ENCODE measurements around the gene ZNF263.

DNA sequence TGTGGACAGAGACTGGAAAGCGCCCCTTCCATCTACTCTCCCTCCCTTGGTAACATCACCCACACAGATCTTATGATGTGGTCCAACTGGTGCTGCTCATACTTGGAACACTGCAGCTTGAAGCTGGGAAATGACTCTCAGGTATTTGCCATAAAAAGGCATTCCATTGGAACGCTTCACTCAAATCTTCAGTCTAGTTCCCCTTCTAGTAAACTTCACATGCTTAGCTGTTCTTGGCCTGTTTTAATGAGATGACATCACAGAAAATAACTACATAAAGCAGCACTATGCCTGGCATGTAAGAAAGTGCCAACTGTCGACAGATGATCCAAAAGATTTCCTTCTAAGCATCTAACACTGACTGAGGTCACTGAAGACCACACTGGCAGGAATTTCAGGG, 9.3 kb downstream of the ZNF263 start:
- TF ChIP-seq ZNF768 (CRISPR knock-in tag; IDR thresholded peaks at IDR 0.05) (no peak), ZNF12 (CRISPR knock-in tag; IDR thresholded peaks at IDR 0.05) (no peak), CEBPB (IDR thresholded peaks at IDR 0.05; ENCODE audit: borderline replicate concordance, low read depth, low read length) (no peak), NR3C1 (CRISPR knock-in tag; IDR thresholded peaks at IDR 0.05) (no peak), POLR2AphosphoS5 (IDR thresholded peaks at IDR 0.05; ENCODE audit: low read depth, low read length) (no peak), ZBTB21 (CRISPR knock-in tag; IDR thresholded peaks at IDR 0.05) (no peak), KLF9 (CRISPR knock-in tag; IDR thresholded peaks at IDR 0.05; ENCODE audit: low read depth) (no peak), RFX5 (IDR thresholded peaks at IDR 0.05; ENCODE audit: low read depth, low read length) (no peak), MYC (CRISPR knock-in tag; IDR thresholded peaks at IDR 0.05; ENCODE audit: borderline replicate concordance) (no peak), XRCC5 (optimal IDR thresholded peaks at IDR 0.05; ENCODE audit: low read length) (no peak)
- TF ChIP-seq, protein P1, sequence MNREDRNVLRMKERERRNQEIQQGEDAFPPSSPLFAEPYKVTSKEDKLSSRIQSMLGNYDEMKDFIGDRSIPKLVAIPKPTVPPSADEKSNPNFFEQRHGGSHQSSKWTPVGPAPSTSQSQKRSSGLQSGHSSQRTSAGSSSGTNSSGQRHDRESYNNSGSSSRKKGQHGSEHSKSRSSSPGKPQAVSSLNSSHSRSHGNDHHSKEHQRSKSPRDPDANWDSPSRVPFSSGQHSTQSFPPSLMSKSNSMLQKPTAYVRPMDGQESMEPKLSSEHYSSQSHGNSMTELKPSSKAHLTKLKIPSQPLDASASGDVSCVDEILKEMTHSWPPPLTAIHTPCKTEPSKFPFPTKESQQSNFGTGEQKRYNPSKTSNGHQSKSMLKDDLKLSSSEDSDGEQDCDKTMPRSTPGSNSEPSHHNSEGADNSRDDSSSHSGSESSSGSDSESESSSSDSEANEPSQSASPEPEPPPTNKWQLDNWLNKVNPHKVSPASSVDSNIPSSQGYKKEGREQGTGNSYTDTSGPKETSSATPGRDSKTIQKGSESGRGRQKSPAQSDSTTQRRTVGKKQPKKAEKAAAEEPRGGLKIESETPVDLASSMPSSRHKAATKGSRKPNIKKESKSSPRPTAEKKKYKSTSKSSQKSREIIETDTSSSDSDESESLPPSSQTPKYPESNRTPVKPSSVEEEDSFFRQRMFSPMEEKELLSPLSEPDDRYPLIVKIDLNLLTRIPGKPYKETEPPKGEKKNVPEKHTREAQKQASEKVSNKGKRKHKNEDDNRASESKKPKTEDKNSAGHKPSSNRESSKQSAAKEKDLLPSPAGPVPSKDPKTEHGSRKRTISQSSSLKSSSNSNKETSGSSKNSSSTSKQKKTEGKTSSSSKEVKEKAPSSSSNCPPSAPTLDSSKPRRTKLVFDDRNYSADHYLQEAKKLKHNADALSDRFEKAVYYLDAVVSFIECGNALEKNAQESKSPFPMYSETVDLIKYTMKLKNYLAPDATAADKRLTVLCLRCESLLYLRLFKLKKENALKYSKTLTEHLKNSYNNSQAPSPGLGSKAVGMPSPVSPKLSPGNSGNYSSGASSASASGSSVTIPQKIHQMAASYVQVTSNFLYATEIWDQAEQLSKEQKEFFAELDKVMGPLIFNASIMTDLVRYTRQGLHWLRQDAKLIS (CRISPR knock-in tag; IDR thresholded peaks at IDR 0.05), result no peak
- TF ChIP-seq, protein P2, sequence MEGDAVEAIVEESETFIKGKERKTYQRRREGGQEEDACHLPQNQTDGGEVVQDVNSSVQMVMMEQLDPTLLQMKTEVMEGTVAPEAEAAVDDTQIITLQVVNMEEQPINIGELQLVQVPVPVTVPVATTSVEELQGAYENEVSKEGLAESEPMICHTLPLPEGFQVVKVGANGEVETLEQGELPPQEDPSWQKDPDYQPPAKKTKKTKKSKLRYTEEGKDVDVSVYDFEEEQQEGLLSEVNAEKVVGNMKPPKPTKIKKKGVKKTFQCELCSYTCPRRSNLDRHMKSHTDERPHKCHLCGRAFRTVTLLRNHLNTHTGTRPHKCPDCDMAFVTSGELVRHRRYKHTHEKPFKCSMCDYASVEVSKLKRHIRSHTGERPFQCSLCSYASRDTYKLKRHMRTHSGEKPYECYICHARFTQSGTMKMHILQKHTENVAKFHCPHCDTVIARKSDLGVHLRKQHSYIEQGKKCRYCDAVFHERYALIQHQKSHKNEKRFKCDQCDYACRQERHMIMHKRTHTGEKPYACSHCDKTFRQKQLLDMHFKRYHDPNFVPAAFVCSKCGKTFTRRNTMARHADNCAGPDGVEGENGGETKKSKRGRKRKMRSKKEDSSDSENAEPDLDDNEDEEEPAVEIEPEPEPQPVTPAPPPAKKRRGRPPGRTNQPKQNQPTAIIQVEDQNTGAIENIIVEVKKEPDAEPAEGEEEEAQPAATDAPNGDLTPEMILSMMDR (CRISPR knock-in tag; IDR thresholded peaks at IDR 0.05), result no peak

Measured in HepG2 (cell line).